CD4-positive, alpha-beta T cell treated with Interleukin-6 at 100 ng/mL for 8 hours (primary cell): Measurements from ENCODE around the gene ZNF160.
"Not testable (repeated sequence)": the region's sequence is repeated elsewhere in the genome, so short reads cannot be mapped to it uniquely, and the experiment has no call there.

Experiments
- DNase-seq: peaks from one replicate; pipeline ENCODE4 v3.0.0-alpha.2; 2020; ENCODE audit warnings: mixed read lengths, low spot score

The ZNF160 gene

GRCh38 chr19:53091413-53092254 is 11.6 kb downstream of the ZNF160 start:
- no peak for DNase-seq

DNA sequence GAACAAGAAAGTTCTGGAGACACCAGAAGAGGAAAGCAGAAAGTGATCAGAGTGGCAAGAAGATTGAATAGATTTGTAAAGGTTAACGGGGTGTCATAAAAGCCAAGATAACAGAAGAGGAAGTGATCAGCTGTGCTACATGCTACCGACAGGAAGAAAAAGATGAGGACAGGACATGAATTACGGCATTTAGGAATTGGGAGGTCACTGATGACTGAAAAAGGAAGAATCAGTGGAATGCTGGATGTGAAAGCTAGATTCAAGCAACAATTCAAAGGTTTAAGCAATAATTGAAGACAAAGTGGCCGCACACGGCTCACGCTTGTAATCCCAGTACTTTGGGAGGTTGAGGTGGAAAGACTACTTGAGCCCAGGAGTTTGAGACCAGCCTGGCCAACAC is 15.1 kb downstream of the ZNF160 start:
- DNase-seq = no peak

DNA sequence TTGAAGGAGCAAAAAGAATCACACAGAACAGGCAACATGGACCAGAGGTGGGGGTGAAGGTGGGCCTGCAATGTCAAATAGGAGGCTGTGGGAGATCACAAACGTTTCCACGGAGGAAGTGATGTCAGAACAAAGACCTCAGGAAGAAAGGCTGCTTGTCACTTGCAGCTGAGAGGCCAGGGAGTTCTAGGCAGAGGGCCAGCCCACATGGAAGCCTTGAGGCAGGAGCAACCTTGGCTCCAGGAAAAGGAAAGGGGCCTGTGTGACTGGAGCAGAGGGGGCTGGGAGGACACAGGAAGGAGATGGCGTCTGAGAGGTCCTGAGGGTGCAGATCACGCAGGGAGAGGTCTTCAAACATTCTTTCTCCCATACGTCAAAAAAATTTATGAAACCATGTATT is 16.3 kb downstream of the ZNF160 start:
- no peak for DNase-seq

GRCh38 chr19:53085496-53085895 is 17.7 kb downstream of the ZNF160 start:
- DNase-seq = no peak

DNA sequence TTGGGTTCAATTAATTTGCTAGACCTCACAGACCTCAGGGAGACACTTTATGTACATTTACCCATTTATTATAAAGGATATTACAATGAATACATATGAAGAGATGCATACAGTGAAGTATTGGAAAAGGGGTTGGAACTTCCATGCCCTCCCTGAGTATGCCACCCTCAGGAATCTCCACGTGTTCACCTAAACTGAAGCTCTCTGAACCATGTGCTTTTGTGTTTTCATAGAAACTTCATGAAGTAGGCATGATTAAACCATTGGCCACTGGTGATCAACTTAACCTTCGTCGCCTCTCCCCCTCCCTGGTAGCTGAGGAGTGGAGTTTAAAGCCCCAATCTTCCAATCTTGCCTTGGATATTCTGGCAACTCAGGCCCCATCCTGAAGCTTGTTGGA is 20.3 kb downstream of the ZNF160 start:
- no peak for DNase-seq

GRCh38 chr19:53079313-53079924 is 23.8 kb downstream of the ZNF160 start:
- DNase-seq = no peak

DNA sequence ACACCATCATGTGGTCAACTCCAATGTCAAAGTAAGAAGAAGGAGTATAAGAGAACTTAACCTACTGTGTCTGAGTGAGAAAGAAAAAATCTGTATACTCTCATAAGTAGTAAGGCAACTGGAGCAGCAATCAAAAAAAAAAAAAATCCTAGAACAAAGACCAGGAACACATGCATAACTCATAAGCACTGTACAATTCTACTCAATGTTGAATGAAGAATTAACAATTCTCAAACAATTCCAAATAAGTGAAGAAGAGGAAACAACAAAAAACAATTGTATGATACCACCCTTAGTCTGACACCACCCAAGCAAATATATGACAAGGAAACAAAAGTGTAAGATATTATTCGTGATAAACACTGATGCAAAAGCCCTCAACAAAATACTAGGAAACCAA is 24.6 kb downstream of the ZNF160 start:
- DNase-seq = no peak

- DNase-seq = no peak
These were observed 26.2 kb downstream of the ZNF160 start for GRCh38 chr19:53076984-53077383.

GRCh38 chr19:53068834-53069233 is 34.4 kb downstream of the ZNF160 start:
- DNase-seq = no peak

GRCh38 chr19:53068199-53068598 is 35.0 kb downstream of the ZNF160 start:
- no peak for DNase-seq

DNA sequence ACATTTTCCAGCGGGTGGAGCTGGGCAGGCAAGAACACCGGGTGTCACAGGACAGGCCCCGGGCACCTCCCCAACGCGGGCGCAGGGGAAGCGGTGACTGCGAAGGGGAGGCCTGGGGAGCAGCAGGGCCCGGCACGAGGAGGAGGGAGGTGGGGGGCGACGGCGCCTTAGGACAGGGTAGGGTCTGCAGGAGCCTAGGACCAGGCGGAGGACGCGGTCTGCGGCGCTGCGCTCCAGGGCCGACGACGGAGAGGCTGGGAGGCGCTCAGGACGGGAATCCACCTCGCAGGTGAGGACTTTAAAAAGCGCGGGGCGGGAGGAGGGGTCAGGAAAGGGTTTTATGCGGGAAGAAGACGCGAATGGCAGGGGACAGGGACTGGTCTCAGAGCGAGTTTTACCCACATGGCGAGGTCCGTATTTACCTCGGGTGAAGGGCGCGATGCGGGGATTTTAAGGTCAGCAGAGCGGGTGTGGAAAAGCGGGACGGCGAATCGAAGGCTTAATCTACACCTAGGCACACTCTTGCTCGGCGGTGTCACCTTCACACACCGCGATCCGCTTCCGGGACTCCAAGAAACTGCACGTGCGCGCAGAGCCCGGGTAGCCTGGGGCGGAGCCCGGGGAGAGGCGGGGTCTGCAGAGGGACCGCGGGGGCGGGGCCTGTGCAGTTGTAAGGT is 45.2 kb downstream of the ZNF160 start:
- no peak for DNase-seq

DNA sequence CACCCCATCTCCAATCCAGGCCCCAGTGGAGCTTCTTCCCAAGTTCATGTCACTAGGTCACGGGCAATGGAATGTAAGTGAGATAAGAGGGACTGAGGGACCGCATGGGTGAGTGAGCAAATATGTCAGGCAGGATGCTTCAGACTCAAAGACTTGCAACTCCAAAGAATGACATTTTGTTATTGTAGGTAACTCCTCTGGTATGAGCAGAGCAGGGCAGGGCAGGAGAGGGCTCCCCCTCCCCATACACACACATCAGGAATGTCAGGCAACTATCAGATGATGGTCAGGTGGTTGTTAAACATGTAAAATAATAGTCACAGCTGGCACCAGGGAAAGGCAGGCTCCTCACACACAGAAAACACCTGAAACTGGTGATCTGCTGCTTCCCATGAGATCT is 48.1 kb downstream of the ZNF160 start:
- DNase-seq = no peak

DNA sequence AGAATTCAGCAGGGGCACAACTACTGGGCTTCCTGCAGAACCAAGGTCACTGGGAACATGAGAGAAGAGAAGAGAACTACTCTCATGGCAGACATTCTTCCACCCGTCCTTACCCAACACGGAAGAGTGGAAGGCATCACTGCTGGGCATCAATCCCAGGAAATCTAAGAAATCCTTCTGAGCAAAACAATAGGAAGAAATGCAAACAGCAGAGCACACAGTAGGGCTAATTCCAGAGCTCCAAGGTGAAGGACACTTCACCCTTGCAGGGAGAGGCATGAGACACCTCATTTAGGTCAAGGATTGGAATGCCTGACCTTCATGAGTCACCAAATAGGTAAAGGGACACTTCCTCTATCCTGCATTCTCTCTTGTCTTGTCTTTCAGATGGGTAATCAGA is 55.8 kb downstream of the ZNF160 start:
- no peak for DNase-seq

GRCh38 chr19:53045536-53045935 is 57.7 kb downstream of the ZNF160 start:
- DNase-seq = no peak

- DNase-seq = no peak
These were observed 61.9 kb downstream of the ZNF160 start for GRCh38 chr19:53041366-53041765.

GRCh38 chr19:53037101-53038097 is 65.8 kb downstream of the ZNF160 start:
- no peak for DNase-seq

DNA sequence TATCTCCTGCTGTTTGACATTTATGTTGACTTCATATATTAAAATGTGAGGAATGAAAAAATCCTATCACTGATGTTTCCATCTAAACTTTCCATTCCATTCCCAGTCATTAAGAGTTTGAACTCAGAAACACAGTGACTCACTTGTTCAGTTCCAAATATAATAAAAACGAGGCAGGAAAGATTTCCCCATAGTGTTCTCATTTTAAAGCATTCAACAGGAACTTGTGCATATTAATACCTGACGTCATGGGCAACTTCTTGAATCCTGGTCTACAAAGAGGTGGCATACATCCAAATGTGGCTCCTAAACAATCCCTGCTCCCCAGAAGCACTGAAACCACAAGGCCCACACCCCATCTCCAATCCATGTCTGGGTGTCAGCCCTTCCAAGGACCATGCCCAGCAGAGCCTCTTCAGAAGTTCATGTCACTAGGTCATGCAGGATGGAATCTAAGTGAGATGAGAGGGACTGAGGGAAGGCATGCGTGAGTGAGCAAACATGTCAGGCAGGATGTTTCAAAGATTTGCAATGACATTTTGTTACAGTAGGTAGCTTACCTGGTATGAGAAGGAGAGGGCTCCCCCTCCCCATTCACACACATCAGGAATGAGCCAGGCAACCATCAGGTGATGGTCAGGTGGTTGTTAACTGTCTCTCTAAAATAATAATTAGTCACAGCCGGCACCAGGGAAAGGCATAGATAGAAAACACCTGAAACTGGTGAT is 68.1 kb downstream of the ZNF160 start:
- no peak for DNase-seq

- DNase-seq = no peak
These were observed 69.2 kb downstream of the ZNF160 start for GRCh38 chr19:53034054-53034453.

DNA sequence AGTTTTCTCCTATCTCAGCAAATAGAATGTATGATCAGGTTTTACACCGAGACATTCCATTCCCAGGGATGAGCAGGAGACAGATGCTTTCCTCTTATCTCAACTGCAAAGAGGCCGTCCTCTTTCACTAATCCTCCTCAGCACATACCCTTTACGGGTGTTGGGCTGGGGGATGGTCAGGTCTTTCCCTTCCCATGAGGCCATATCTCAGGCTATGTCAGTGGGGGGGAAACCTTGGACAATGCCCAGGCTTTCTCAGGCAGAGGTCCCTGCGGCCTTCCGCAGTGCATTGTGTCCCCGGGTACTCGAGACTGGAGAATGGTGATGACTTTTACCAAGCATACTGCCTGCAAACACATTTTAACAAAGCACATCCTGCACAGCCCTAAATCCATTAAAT is 74.9 kb downstream of the ZNF160 start:
- not testable (repeated sequence) for DNase-seq

GRCh38 chr19:53019684-53020083 is 83.5 kb downstream of the ZNF160 start:
- no peak for DNase-seq
